Upper lobe of left lung (tissue), 6 donors: ENCODE results near the gene EIF4G3. TPM values are rescaled to one million over a fixed set of nuclear protein-coding genes. Genes with fewer than 3 reads are reported as not detected.

ENCODE experiments used
- ATAC-seq, 2 donors: fragments of 200-7000 bp; cut with Tn5 transposase; one replicate each; pipeline ENCODE4 v1.9.1; 2022; ENCODE audit warnings: mild to moderate bottlenecking in 2 of 2, moderate library complexity in 2 of 2; ENCODE audit not compliant: low FRiP score in 2 of 2
- DNase-seq, 2 donors: peaks; one replicate each; pipeline ENCODE4 v3.0.0-alpha.2; 2019 to 2020
- H3K27ac ChIP-seq, 4 donors: fragments of 200-600 bp; sonication (generic); one replicate each; pipeline ENCODE4 v1.5.1; 2016 to 2019
- H3K27me3 ChIP-seq, 4 donors: fragments of 200-600 bp; sonication (generic); one replicate each; pipeline ENCODE4 v1.5.1; 2017 to 2019
- H3K36me3 ChIP-seq, 4 donors: fragments of 200-600 bp; sonication (generic); one replicate each; pipeline ENCODE4 v1.5.1; 2016 to 2019
- H3K4me1 ChIP-seq, 4 donors: fragments of 200-600 bp; sonication (generic); one replicate each; pipeline ENCODE4 v1.5.1; 2018 to 2019
- H3K4me3 ChIP-seq, 4 donors: fragments of 200-600 bp; sonication (generic); one replicate each; pipeline ENCODE4 v1.5.1; 2017 to 2019; ENCODE audit warnings: mild to moderate bottlenecking in 2 of 4, moderate library complexity in 1 of 4
- H3K9me3 ChIP-seq, 4 donors: fragments of 200-600 bp; sonication (generic); one replicate each; pipeline ENCODE4 v1.5.1; 2018 to 2019
- CTCF ChIP-seq, 6 experiments: fragments of 450-650 bp in 4 of 6; fragments of 200-600 bp in 2 of 6; sonication (generic) in 2 of 6; IDR thresholded peaks; one replicate each; pipeline ENCODE4 v1.5.1; 2016 to 2019; ENCODE audit warnings: antibody characterized with exemption in 6 of 6
- EP300 ChIP-seq, 4 donors: sonication (generic); formaldehyde crosslinking; IDR thresholded peaks; one replicate each; pipeline ENCODE4 v1.5.1; 2017; ENCODE audit warnings: antibody characterized with exemption in 4 of 4, control low read depth in 2 of 4
- POLR2A ChIP-seq, 4 donors: fragments of 450-650 bp; IDR thresholded peaks; one replicate each; pipeline ENCODE4 v1.5.1; 2016 to 2017; ENCODE audit warnings: antibody characterized with exemption in 4 of 4, mild to moderate bottlenecking in 2 of 4
- POLR2AphosphoS5 ChIP-seq, 2 donors: sonication (generic); formaldehyde crosslinking; IDR thresholded peaks; one replicate each; pipeline ENCODE4 v1.5.1; 2017; ENCODE audit warnings: antibody characterized with exemption in 2 of 2
- WGBS, 2 donors: methylation state at CpG; one replicate each; pipeline ENCODE4 v1.1.5; 2017 to 2018; 5-methylcytosine and 5-hydroxymethylcytosine counted together
- total RNA-seq, 6 donors: library from RNA; depleted of rRNA in 4 of 6; stranded (reverse); fragments of >200 nt in 4 of 6; gene quantifications; one replicate each; pipeline versions ENCODE4 v1.1.0 to v1.2.1, GENCODE V29; 2016 to 2021
- donor health status: DM: no; HTN: no; CAD: no; lungs with moderate emphysema.
- donor health status: DM: no; HTN: yes; CAD: no; lungs with severe emphysema.

EIF4G3 gene
- total RNA-seq, 6 donors from 2014 or later = 23.7 to 75.4 (median 38.3) TPM

GRCh38 chr1:20903437-20903836 lies 273.3 kb downstream of the EIF4G3 start:
- Histone ChIP-seq H3K9me3 (no peaks in the 10 kb centered on the region), H3K36me3 (peaks cover 0 to 15% (median 0%) of the 10 kb centered on the region in 4 donors), H3K4me1 (no peaks in the 10 kb centered on the region), H3K27me3 (no peaks in the 10 kb centered on the region), H3K27ac (no peak overlapping the region), H3K4me3 (no peak overlapping the region)
- ATAC-seq = no peak
- DNase-seq = no peak
- 78 to 93% methylated on average over 2 of the region's 2 CpGs for WGBS, 2 donors
- TF ChIP-seq POLR2AphosphoS5 (IDR thresholded peaks at IDR 0.05) = no peak

GRCh38 chr1:20900056-20900455 lies 276.6 kb downstream of the EIF4G3 start:
- Histone ChIP-seq H3K4me3 (no peak overlapping the region), H3K27ac (no peak overlapping the region), H3K36me3 (peaks cover 0 to 16% (median 2%) of the 10 kb centered on the region in 4 donors), H3K9me3 (no peaks in the 10 kb centered on the region), H3K27me3 (no peaks in the 10 kb centered on the region), H3K4me1 (no peaks in the 10 kb centered on the region)
- ATAC-seq = no peak
- DNase-seq = no peak
- TF ChIP-seq POLR2A (IDR thresholded peaks at IDR 0.05) (no peak), EP300 (IDR thresholded peaks at IDR 0.05) (no peak), CTCF (IDR thresholded peaks at IDR 0.05) (no peak), POLR2AphosphoS5 (IDR thresholded peaks at IDR 0.05) (no peak)

- no peak for DNase-seq
- WGBS, 2 donors = 88 to 89% methylated on average over 5 of the region's 5 CpGs
These were observed 277.3 kb downstream of the EIF4G3 start for GRCh38 chr1:20899154-20899972.

GRCh38 chr1:20896826-20897225 lies 279.9 kb downstream of the EIF4G3 start:
- no peak for TF ChIP-seq POLR2AphosphoS5 (IDR thresholded peaks at IDR 0.05)
- TF ChIP-seq EP300 (IDR thresholded peaks at IDR 0.05) = peak in 1 of 4 donors; percentile 43
- no peak overlapping the region for H3K27ac ChIP-seq
- H3K36me3 ChIP-seq = peaks cover 3 to 37% (median 17%) of the 10 kb centered on the region in 4 donors

More at GRCh38 chr1:20899154-20899972, 277.3 kb downstream of the EIF4G3 start:
- TF ChIP-seq CTCF (IDR thresholded peaks at IDR 0.05) = no peak
- TF ChIP-seq EP300 (IDR thresholded peaks at IDR 0.05) = no peak
- TF ChIP-seq POLR2AphosphoS5 (IDR thresholded peaks at IDR 0.05) = no peak
- TF ChIP-seq POLR2A (IDR thresholded peaks at IDR 0.05) = no peak
- Histone ChIP-seq H3K27me3 (no peaks in the 10 kb centered on the region), H3K9me3 (no peaks in the 10 kb centered on the region), H3K36me3 (peaks cover 0 to 21% (median 4%) of the 10 kb centered on the region in 4 donors), H3K4me3 (no peak overlapping the region), H3K27ac (no peak overlapping the region), H3K4me1 (no peaks in the 10 kb centered on the region)
- ATAC-seq = no peak

GRCh38 chr1:20893931-20894330 lies 282.8 kb downstream of the EIF4G3 start:
- Histone ChIP-seq H3K27ac (no peak overlapping the region), H3K36me3 (peaks cover 3 to 44% (median 17%) of the 10 kb centered on the region in 4 donors), H3K4me3 (no peak overlapping the region), H3K9me3 (no peaks in the 10 kb centered on the region), H3K4me1 (no peaks in the 10 kb centered on the region), H3K27me3 (no peaks in the 10 kb centered on the region)
- no peak for DNase-seq
- ATAC-seq = no peak
- 100% methylated on average over 1 of the region's 1 CpG for WGBS, 2 donors
- TF ChIP-seq EP300 (IDR thresholded peaks at IDR 0.05) (no peak), POLR2A (IDR thresholded peaks at IDR 0.05) (no peak), POLR2AphosphoS5 (IDR thresholded peaks at IDR 0.05) (no peak), CTCF (IDR thresholded peaks at IDR 0.05) (no peak)

More at GRCh38 chr1:20896826-20897225, 279.9 kb downstream of the EIF4G3 start:
- 31 to 68% methylated on average over 1 of the region's 1 CpG for WGBS, 2 donors
- Histone ChIP-seq H3K4me1 (no peaks in the 10 kb centered on the region), H3K4me3 (no peak overlapping the region), H3K9me3 (no peaks in the 10 kb centered on the region), H3K27me3 (no peaks in the 10 kb centered on the region)
- ATAC-seq = peak in 1 of 2 donors; percentile 78
- DNase-seq = no peak
